Activated T-cell treated with anti-CD3 and anti-CD28 coated beads, Interleukin-2, amount 50 U/mL, for 48 hours (primary cell): Measurements from ENCODE around the gene TRPM8.

ENCODE experiments used
- DNase-seq, 2 experiments: peaks; one replicate each; pipeline ENCODE4 v3.0.0-alpha.2; 2020

The TRPM8 gene

GRCh38 chr2:234003972-234004617, 86.9 kb downstream of the TRPM8 start:
- peak; percentile 50 to 59 for DNase-seq

GRCh38 chr2:234005126-234005525, 88.0 kb downstream of the TRPM8 start:
- DNase-seq = no peak

- no peak for DNase-seq
Observed at GRCh38 chr2:234006501-234006900, 89.3 kb downstream of the TRPM8 start.

- DNase-seq = no peak
Observed at GRCh38 chr2:234014427-234014826, 97.3 kb downstream of the TRPM8 start.

- no peak for DNase-seq
Observed at GRCh38 chr2:234015861-234016260, 98.7 kb downstream of the TRPM8 start.

GRCh38 chr2:234019896-234020295, 102.7 kb downstream of the TRPM8 start:
- no peak for DNase-seq

- no peak for DNase-seq
Observed at GRCh38 chr2:234020332-234020731, 103.2 kb downstream of the TRPM8 start.

- DNase-seq = no peak
Observed at GRCh38 chr2:234022424-234022823, 105.3 kb downstream of the TRPM8 start.

GRCh38 chr2:234024304-234024703, 107.1 kb downstream of the TRPM8 start:
- no peak for DNase-seq

GRCh38 chr2:234025466-234025865, 108.3 kb downstream of the TRPM8 start:
- no peak for DNase-seq

- DNase-seq = no peak
Observed at GRCh38 chr2:234025891-234026401, 108.8 kb downstream of the TRPM8 start.

- no peak for DNase-seq
Observed at GRCh38 chr2:234026693-234027254, 109.6 kb downstream of the TRPM8 start.

GRCh38 chr2:234027641-234028040, 110.5 kb downstream of the TRPM8 start:
- no peak for DNase-seq

- DNase-seq = no peak
Observed at GRCh38 chr2:234029150-234029733, 112.1 kb downstream of the TRPM8 start.

GRCh38 chr2:234031207-234031606, 114.0 kb downstream of the TRPM8 start:
- no peak for DNase-seq

- DNase-seq = no peak
Observed at GRCh38 chr2:234032279-234032856, 115.2 kb downstream of the TRPM8 start.

- no peak for DNase-seq
Observed at GRCh38 chr2:234033174-234033573, 116.0 kb downstream of the TRPM8 start.

- no peak for DNase-seq
Observed at GRCh38 chr2:234033885-234034284, 116.7 kb downstream of the TRPM8 start.

GRCh38 chr2:234038076-234038802, 121.1 kb downstream of the TRPM8 start:
- no peak for DNase-seq

GRCh38 chr2:234044157-234044556, 127.0 kb downstream of the TRPM8 start:
- no peak for DNase-seq

GRCh38 chr2:234046521-234046920, 129.3 kb downstream of the TRPM8 start:
- DNase-seq = no peak

- DNase-seq = no peak
Observed at GRCh38 chr2:234047361-234047760, 130.2 kb downstream of the TRPM8 start.

GRCh38 chr2:234048049-234048448, 130.9 kb downstream of the TRPM8 start:
- no peak for DNase-seq
